Measurements from ENCODE around the gene CATSPERD.

CATSPERD gene

DNA sequence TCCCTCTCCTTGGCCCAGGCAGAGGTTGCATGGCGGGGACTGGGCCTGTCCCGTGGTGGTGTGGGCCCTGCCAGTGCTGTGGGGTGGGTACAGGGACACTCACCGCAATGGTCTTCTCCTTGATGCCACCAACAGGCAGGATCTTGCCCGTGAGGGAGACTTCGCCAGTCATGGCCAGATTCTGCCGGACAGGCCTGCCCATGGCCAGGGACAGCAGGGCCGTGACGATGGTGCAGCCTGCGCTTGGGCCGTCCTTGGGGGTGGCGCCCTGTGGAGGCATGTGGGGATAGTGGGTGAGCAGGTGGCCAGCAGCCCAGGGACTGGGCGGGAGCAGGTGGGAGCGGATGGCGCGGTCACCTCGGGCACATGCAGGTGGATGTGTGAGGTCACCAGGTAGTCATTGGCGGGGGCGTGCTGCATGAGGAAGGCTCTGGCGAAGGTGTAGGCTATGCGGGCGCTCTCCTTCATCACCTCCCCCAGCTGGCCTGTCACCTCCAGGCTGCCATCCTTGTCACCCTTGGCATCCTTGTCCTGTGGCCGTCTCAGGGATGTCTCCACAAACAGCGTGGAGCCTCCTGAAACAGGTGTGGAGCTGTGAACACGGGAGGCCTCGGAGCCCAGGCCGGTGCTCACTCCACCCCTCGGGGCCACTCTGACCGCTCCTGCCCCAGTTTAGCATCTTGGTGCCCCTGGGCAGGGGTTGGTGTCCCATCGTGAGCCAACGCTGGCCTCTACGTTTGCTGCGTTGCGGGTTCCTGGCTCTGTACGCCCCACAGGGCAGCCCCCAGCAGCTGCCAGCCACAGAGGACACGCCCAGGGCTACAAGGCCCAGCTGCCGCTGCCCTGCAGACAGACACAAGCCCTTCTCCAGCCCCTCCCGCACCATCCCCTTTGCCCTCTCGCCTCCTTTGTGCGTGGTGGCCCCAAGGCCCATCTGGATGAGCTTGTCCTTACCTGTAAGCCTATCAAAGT, 27.0 kb upstream of the CATSPERD start:
- no peak overlapping the region for H3K27ac ChIP-seq

GRCh38 chr19:5694167-5694955, 26.1 kb upstream of the CATSPERD start:
- H3K27ac ChIP-seq = no peak overlapping the region
- no peak for TF ChIP-seq CTCF (conservative IDR thresholded peaks at IDR 0.05)

More for the DNA sequence above, 27.0 kb upstream of the CATSPERD start:
- TF ChIP-seq CTCF (conservative IDR thresholded peaks at IDR 0.05) = no peak

DNA sequence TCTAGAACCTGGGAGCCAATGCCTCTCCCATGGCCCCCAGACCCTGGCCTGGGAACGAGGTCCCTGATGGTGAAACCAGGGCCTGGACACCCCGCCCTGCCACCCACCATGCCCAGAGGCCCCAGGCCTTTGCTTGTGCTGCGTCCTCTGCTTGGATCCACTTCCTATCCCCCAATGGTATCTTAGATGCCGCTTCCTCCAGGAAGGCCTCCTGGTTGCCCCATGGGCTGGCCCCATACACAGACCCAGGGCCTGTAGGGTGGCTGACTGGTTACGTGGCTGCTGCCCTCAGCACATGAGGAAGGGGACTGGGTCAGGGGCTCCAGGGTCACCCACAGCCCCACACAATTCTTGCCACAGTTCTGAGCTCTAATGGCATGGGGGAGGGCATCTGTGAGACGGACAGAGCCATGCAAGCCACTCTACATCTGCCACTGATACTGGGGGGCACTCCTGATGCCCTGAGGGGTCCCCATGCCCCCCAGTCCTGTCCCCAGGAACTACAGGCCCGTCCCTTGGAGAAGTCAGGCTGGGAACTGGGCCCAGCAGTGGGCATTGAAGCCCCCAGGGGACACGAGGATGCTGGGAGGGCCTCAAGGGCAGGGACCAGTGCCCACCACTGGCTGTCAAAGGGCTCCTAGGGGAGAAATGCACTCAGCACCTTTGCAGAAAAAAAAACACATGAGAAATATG, 25.3 kb upstream of the CATSPERD start:
- H3K27ac ChIP-seq = no peak overlapping the region
- TF ChIP-seq CTCF (conservative IDR thresholded peaks at IDR 0.05) = no peak

- no peak overlapping the region for H3K27ac ChIP-seq
- TF ChIP-seq CTCF (conservative IDR thresholded peaks at IDR 0.05) = no peak
Observed at GRCh38 chr19:5695649-5696195, 24.7 kb upstream of the CATSPERD start.

DNA sequence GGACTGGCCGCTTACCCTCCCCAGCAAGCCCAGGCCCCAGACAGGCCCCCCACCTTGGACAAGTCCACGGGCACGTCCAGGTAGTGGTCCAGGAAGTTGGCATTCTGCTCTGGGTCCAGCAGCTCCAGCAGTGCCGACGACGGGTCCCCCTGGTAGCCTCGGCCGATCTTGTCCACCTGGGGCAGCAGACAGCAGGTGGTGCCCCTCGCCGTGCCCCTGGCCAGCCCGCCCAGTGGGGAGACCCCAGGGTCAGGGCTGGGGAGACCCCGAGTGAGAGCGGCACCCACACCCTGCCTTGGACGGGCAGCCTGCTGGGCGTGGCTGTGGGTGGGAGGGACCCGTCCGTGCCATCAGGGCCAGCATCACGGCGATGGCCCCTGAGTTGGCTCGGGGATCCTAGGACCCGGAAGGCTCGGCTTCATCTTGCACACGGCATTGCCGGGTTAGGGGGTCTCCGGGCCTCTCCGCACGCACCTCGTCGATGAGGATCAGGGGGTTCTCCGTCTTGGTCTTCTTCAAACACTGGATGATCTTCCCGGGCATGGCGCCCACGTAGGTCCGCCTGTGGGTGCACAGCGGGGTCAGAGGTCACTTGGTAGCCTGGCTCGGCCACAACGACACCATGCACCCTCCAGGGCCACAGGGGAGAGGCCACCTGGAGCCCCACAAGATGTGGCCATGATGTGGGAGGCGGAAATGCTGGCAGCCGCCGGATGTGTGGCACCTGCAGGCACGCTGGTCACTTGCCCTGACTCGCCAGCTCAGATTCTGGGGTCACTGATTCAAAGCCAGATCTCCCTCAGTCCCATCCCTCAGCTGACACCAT, 24.0 kb upstream of the CATSPERD start:
- TF ChIP-seq CTCF (conservative IDR thresholded peaks at IDR 0.05) = no peak
- H3K27ac ChIP-seq = no peak overlapping the region

- H3K27ac ChIP-seq = no peak overlapping the region
- TF ChIP-seq CTCF (conservative IDR thresholded peaks at IDR 0.05) = no peak
Observed at GRCh38 chr19:5697022-5697889, 23.2 kb upstream of the CATSPERD start.

Data from VCaP (cell line).